ENCODE data around the gene SLC12A9.

Gene SLC12A9

DNA sequence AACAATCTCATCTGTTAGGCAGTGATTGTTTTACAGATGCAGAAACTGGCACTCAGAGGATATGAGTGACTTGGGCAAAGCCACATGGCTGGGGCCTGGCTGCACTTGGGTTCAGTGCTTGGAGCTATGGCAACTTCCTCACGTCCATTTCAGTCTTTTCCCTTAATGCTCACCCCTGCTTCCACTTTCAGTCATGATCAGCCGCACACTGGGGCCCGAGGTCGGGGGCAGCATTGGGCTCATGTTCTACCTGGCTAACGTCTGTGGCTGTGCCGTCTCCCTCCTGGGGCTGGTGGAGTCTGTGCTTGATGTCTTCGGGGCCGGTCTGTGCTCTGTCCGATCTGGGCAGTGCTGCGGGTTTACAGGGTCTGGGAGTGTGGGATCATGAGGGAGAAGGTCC, 3.0 kb downstream of the SLC12A9 start:
- TF ChIP-seq, protein P1, sequence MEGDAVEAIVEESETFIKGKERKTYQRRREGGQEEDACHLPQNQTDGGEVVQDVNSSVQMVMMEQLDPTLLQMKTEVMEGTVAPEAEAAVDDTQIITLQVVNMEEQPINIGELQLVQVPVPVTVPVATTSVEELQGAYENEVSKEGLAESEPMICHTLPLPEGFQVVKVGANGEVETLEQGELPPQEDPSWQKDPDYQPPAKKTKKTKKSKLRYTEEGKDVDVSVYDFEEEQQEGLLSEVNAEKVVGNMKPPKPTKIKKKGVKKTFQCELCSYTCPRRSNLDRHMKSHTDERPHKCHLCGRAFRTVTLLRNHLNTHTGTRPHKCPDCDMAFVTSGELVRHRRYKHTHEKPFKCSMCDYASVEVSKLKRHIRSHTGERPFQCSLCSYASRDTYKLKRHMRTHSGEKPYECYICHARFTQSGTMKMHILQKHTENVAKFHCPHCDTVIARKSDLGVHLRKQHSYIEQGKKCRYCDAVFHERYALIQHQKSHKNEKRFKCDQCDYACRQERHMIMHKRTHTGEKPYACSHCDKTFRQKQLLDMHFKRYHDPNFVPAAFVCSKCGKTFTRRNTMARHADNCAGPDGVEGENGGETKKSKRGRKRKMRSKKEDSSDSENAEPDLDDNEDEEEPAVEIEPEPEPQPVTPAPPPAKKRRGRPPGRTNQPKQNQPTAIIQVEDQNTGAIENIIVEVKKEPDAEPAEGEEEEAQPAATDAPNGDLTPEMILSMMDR (IDR thresholded peaks at IDR 0.05; ENCODE audit: borderline replicate concordance, insufficient read depth, low read depth, low read length) = no peak
- no peak overlapping the region for H3K4me3 ChIP-seq (ENCODE audit: low read depth, low read length)

GRCh38 chr7:100856871-100857282, 4.4 kb downstream of the SLC12A9 start:
- H3K4me3 ChIP-seq (ENCODE audit: low read depth, low read length) = no peak overlapping the region
- TF ChIP-seq, protein P1 (IDR thresholded peaks at IDR 0.05; ENCODE audit: borderline replicate concordance, insufficient read depth, low read depth, low read length) = no peak

- no peak overlapping the region for H3K4me3 ChIP-seq (ENCODE audit: low read depth, low read length)
- TF ChIP-seq, protein P1 (IDR thresholded peaks at IDR 0.05; ENCODE audit: borderline replicate concordance, insufficient read depth, low read depth, low read length) = no peak
These were observed 7.3 kb downstream of the SLC12A9 start for GRCh38 chr7:100859856-100860255.

GRCh38 chr7:100860702-100861615, 8.4 kb downstream of the SLC12A9 start:
- no peak overlapping the region for H3K4me3 ChIP-seq (ENCODE audit: low read depth, low read length)
- TF ChIP-seq, protein P1 (IDR thresholded peaks at IDR 0.05; ENCODE audit: borderline replicate concordance, insufficient read depth, low read depth, low read length) = no peak

DNA sequence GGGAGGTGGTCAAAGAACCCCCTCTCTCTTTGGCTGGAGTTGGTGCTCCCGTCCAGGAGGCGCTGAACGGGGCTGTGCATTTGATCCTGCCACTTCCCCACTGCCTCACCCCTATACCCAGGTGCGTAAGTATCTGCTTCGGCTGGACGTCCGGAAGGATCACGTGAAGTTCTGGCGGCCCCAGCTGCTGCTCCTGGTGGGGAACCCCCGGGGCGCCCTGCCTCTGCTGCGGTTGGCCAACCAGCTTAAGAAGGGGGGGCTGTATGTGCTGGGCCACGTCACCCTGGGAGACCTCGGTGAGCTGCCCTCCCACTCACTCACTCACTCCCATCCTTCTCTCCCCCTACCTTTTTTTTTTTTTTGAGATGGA, 9.1 kb downstream of the SLC12A9 start:
- no peak overlapping the region for H3K4me3 ChIP-seq (ENCODE audit: low read depth, low read length)
- TF ChIP-seq, protein P1 (IDR thresholded peaks at IDR 0.05; ENCODE audit: borderline replicate concordance, insufficient read depth, low read depth, low read length) = no peak

DNA sequence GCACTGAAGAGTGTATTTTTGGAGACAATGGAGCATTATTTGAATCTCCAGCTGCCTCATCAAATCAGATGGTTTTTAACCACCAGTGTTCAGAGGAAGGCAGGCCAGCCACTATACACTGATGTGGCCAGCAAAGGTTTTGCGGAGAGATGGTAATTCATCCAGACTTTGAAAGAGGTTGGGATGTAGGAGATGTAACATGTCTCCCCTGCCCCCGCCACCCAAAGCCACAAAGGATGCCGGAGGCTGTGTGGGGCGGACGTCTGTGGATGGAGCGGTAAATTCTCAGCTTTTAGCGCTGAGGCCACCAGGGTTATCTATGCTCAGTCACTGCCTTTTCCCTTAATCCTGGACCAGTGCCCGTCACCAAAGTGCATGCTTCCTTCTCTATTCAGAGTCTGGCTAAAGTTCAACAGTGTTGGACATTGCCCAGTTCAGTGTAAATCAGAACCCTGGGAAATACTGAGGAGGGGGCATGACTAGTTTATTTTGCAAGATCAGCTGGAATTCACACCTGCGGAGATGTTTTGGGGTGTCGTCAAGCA, 11.0 kb downstream of the SLC12A9 start:
- H3K4me3 ChIP-seq (ENCODE audit: low read depth, low read length) = no peak overlapping the region
- TF ChIP-seq, protein P1 (IDR thresholded peaks at IDR 0.05; ENCODE audit: borderline replicate concordance, insufficient read depth, low read depth, low read length) = no peak
